ENCODE measurements around the gene OTUB2.

Gene OTUB2

GRCh38 chr14:93978735-93979134, 47.4 kb upstream of the OTUB2 start:
- Histone ChIP-seq H2AFZ (ENCODE audit: insufficient read depth, low read length, poor library complexity) (no peak overlapping the region), H3K9ac (ENCODE audit: low read length) (no peak overlapping the region), H3K79me1 (ENCODE audit: low read length) (no peaks in the 10 kb centered on the region), H3K79me2 (ENCODE audit: control insufficient read depth, insufficient read depth, low read length, poor library complexity) (no peaks in the 10 kb centered on the region), H3K4me2 (ENCODE audit: low read length) (no peak overlapping the region), H3K4me1 (ENCODE audit: control insufficient read depth in 1 of 2, insufficient read depth in 2 of 2, low read length in 2 of 2) (no peaks in the 10 kb centered on the region), H3K9me3 (ENCODE audit: insufficient read depth, low read depth, low read length) (no peaks in the 10 kb centered on the region), H3K36me3 (ENCODE audit: control insufficient read depth in 1 of 2, insufficient read depth in 2 of 2, low read length in 2 of 2) (no peaks in the 10 kb centered on the region), H4K91ac (ENCODE audit: low read depth, low read length) (no peak overlapping the region), H3K4ac (ENCODE audit: low read depth, low read length) (no peak overlapping the region), H3K4me3 (ENCODE audit: low read depth, low read length) (no peak overlapping the region), H2AK5ac (ENCODE audit: low read length) (no peak overlapping the region), H3K14ac (ENCODE audit: low read length) (no peak overlapping the region), H4K8ac (ENCODE audit: low read depth, low read length) (no peak overlapping the region), H3K27me3 (ENCODE audit: insufficient read depth, low read length) (no peaks in the 10 kb centered on the region), H2BK5ac (ENCODE audit: low read depth, low read length, poor library complexity) (no peak overlapping the region), H2BK12ac (ENCODE audit: low read length) (no peak overlapping the region), H4K12ac (ENCODE audit: low read depth, low read length) (no peak overlapping the region), H3K18ac (ENCODE audit: low read length) (no peak overlapping the region), H3K23ac (ENCODE audit: low read length) (no peak overlapping the region), H3K27ac (ENCODE audit: low read depth, low read length) (no peak overlapping the region), H2BK120ac (ENCODE audit: insufficient read depth, low read length, poor library complexity) (no peak overlapping the region)
- no CpG with 5 or more reads among the region's 4 CpGs for WGBS (ENCODE audit: extremely low coverage, insufficient coverage, insufficient read length)
- no peak for DNase-seq

- no peaks in the 10 kb centered on the region for H3K9me3 ChIP-seq (ENCODE audit: insufficient read depth, low read depth, low read length)
- H3K14ac ChIP-seq (ENCODE audit: low read length), result no peak overlapping the region
- H2AK5ac ChIP-seq (ENCODE audit: low read length), result no peak overlapping the region
- H3K4me3 ChIP-seq (ENCODE audit: low read depth, low read length), result no peak overlapping the region
- H3K18ac ChIP-seq (ENCODE audit: low read length), result no peak overlapping the region
- H4K91ac ChIP-seq (ENCODE audit: low read depth, low read length), result no peak overlapping the region
- H3K79me1 ChIP-seq (ENCODE audit: low read length), result no peaks in the 10 kb centered on the region
- no peak overlapping the region for H2BK5ac ChIP-seq (ENCODE audit: low read depth, low read length, poor library complexity)
- H4K8ac ChIP-seq (ENCODE audit: low read depth, low read length), result no peak overlapping the region
- H3K27me3 ChIP-seq (ENCODE audit: insufficient read depth, low read length), result no peaks in the 10 kb centered on the region
- H3K27ac ChIP-seq (ENCODE audit: low read depth, low read length), result no peak overlapping the region
- H3K79me2 ChIP-seq (ENCODE audit: control insufficient read depth, insufficient read depth, low read length, poor library complexity), result no peaks in the 10 kb centered on the region
- WGBS (ENCODE audit: extremely low coverage, insufficient coverage, insufficient read length), result no CpG with 5 or more reads among the region's 11 CpGs
- H2AFZ ChIP-seq (ENCODE audit: insufficient read depth, low read length, poor library complexity), result no peak overlapping the region
- H3K36me3 ChIP-seq (ENCODE audit: control insufficient read depth in 1 of 2, insufficient read depth in 2 of 2, low read length in 2 of 2), result no peaks in the 10 kb centered on the region
- peaks cover 5 to 6% of the 10 kb centered on the region in 2 experiments for H3K4me1 ChIP-seq (ENCODE audit: control insufficient read depth in 1 of 2, insufficient read depth in 2 of 2, low read length in 2 of 2)
- H3K4ac ChIP-seq (ENCODE audit: low read depth, low read length), result no peak overlapping the region
- H4K12ac ChIP-seq (ENCODE audit: low read depth, low read length), result no peak overlapping the region
- no peak overlapping the region for H2BK12ac ChIP-seq (ENCODE audit: low read length)
- H3K4me2 ChIP-seq (ENCODE audit: low read length), result no peak overlapping the region
- no peak for DNase-seq
- no peak overlapping the region for H3K9ac ChIP-seq (ENCODE audit: low read length)
- H3K23ac ChIP-seq (ENCODE audit: low read length), result no peak overlapping the region
- no peak overlapping the region for H2BK120ac ChIP-seq (ENCODE audit: insufficient read depth, low read length, poor library complexity)
Observed at GRCh38 chr14:93980456-93981201, 45.5 kb upstream of the OTUB2 start.

- no peaks in the 10 kb centered on the region for H3K79me2 ChIP-seq (ENCODE audit: control insufficient read depth, insufficient read depth, low read length, poor library complexity)
- no CpG with 5 or more reads among the region's 9 CpGs for WGBS (ENCODE audit: extremely low coverage, insufficient coverage, insufficient read length)
- H2AK5ac ChIP-seq (ENCODE audit: low read length), result no peak overlapping the region
- no peak for DNase-seq
- peaks cover 5 to 6% of the 10 kb centered on the region in 2 experiments for H3K4me1 ChIP-seq (ENCODE audit: control insufficient read depth in 1 of 2, insufficient read depth in 2 of 2, low read length in 2 of 2)
- no peak overlapping the region for H3K9ac ChIP-seq (ENCODE audit: low read length)
- H3K4ac ChIP-seq (ENCODE audit: low read depth, low read length), result no peak overlapping the region
- no peaks in the 10 kb centered on the region for H3K36me3 ChIP-seq (ENCODE audit: control insufficient read depth in 1 of 2, insufficient read depth in 2 of 2, low read length in 2 of 2)
- H2BK120ac ChIP-seq (ENCODE audit: insufficient read depth, low read length, poor library complexity), result no peak overlapping the region
- H2AFZ ChIP-seq (ENCODE audit: insufficient read depth, low read length, poor library complexity), result no peak overlapping the region
- no peaks in the 10 kb centered on the region for H3K27me3 ChIP-seq (ENCODE audit: insufficient read depth, low read length)
- H3K79me1 ChIP-seq (ENCODE audit: low read length), result no peaks in the 10 kb centered on the region
- no peak overlapping the region for H3K18ac ChIP-seq (ENCODE audit: low read length)
- no peak overlapping the region for H2BK12ac ChIP-seq (ENCODE audit: low read length)
- no peak overlapping the region for H4K12ac ChIP-seq (ENCODE audit: low read depth, low read length)
- no peak overlapping the region for H3K14ac ChIP-seq (ENCODE audit: low read length)
- no peak overlapping the region for H3K27ac ChIP-seq (ENCODE audit: low read depth, low read length)
- H4K91ac ChIP-seq (ENCODE audit: low read depth, low read length), result no peak overlapping the region
- no peak overlapping the region for H3K23ac ChIP-seq (ENCODE audit: low read length)
- H4K8ac ChIP-seq (ENCODE audit: low read depth, low read length), result no peak overlapping the region
- no peak overlapping the region for H2BK5ac ChIP-seq (ENCODE audit: low read depth, low read length, poor library complexity)
- no peak overlapping the region for H3K4me2 ChIP-seq (ENCODE audit: low read length)
- H3K9me3 ChIP-seq (ENCODE audit: insufficient read depth, low read depth, low read length), result no peaks in the 10 kb centered on the region
- no peak overlapping the region for H3K4me3 ChIP-seq (ENCODE audit: low read depth, low read length)
Observed at GRCh38 chr14:93981316-93982229, 44.6 kb upstream of the OTUB2 start.

GRCh38 chr14:93982230-93983007, 43.7 kb upstream of the OTUB2 start:
- no peak for DNase-seq
- H4K8ac ChIP-seq (ENCODE audit: low read depth, low read length), result no peak overlapping the region
- no CpG with 5 or more reads among the region's 10 CpGs for WGBS (ENCODE audit: extremely low coverage, insufficient coverage, insufficient read length)
- no peaks in the 10 kb centered on the region for H3K9me3 ChIP-seq (ENCODE audit: insufficient read depth, low read depth, low read length)
- H3K36me3 ChIP-seq (ENCODE audit: control insufficient read depth in 1 of 2, insufficient read depth in 2 of 2, low read length in 2 of 2), result no peaks in the 10 kb centered on the region
- no peak overlapping the region for H3K27ac ChIP-seq (ENCODE audit: low read depth, low read length)
- no peaks in the 10 kb centered on the region for H3K27me3 ChIP-seq (ENCODE audit: insufficient read depth, low read length)
- H2BK5ac ChIP-seq (ENCODE audit: low read depth, low read length, poor library complexity), result no peak overlapping the region
- no peak overlapping the region for H3K14ac ChIP-seq (ENCODE audit: low read length)
- peaks cover 6 to 9% of the 10 kb centered on the region in 2 experiments for H3K4me1 ChIP-seq (ENCODE audit: control insufficient read depth in 1 of 2, insufficient read depth in 2 of 2, low read length in 2 of 2)
- H4K91ac ChIP-seq (ENCODE audit: low read depth, low read length), result no peak overlapping the region
- H3K4me3 ChIP-seq (ENCODE audit: low read depth, low read length), result no peak overlapping the region
- no peaks in the 10 kb centered on the region for H3K79me2 ChIP-seq (ENCODE audit: control insufficient read depth, insufficient read depth, low read length, poor library complexity)
- H2BK120ac ChIP-seq (ENCODE audit: insufficient read depth, low read length, poor library complexity), result no peak overlapping the region
- H3K79me1 ChIP-seq (ENCODE audit: low read length), result no peaks in the 10 kb centered on the region
- H3K23ac ChIP-seq (ENCODE audit: low read length), result no peak overlapping the region
- no peak overlapping the region for H3K9ac ChIP-seq (ENCODE audit: low read length)
- H2AK5ac ChIP-seq (ENCODE audit: low read length), result no peak overlapping the region
- H4K12ac ChIP-seq (ENCODE audit: low read depth, low read length), result no peak overlapping the region
- H3K4ac ChIP-seq (ENCODE audit: low read depth, low read length), result no peak overlapping the region
- H3K18ac ChIP-seq (ENCODE audit: low read length), result no peak overlapping the region
- no peak overlapping the region for H2AFZ ChIP-seq (ENCODE audit: insufficient read depth, low read length, poor library complexity)
- no peak overlapping the region for H2BK12ac ChIP-seq (ENCODE audit: low read length)
- no peak overlapping the region for H3K4me2 ChIP-seq (ENCODE audit: low read length)

All from trophoblast cell (in vitro differentiated cells and primary cell).